Measurements from ENCODE around the gene TMEM132E. TPM values are rescaled to one million over a fixed set of nuclear protein-coding genes. Genes with fewer than 3 reads are reported as not detected.
A peak's percentile ranks its signal among the peaks of the same experiment; 100 is the strongest.

Gene TMEM132E
- total and polyA plus RNA-seq, 2 of the 8 experiments (the other 6 are each of a cell fraction or from before 2014, with no cell fraction given) = 0.45 to 0.60 TPM

GRCh38 chr17:34566201-34566600, 13.2 kb upstream of the TMEM132E start:
- CTCF ChIA-PET (ENCODE audit: partially characterized antibody) = interaction anchor here (1.1 to 2.8 kb wide), 4 partner anchors 9 to 72 kb away, joined by 3 to 10 read pairs (median 5); no protein-coding TSS in a partner anchor
- no peak overlapping the region for H4K8ac ChIP-seq (ENCODE audit: extremely low read depth, insufficient read depth, low read length)
- DNase-seq (ENCODE audit: low read depth in 1 of 2, low spot score in 2 of 2) (no peak), FAIRE-seq (no peak)
- TF ChIP-seq GTF2F1 (IDR thresholded peaks at IDR 0.05; ENCODE audit: borderline replicate concordance, low read depth, low read length) (no peak), BRCA1 (IDR thresholded peaks at IDR 0.05; ENCODE audit: low read depth, low read length) (no peak), YY1 (IDR thresholded peaks at IDR 0.05; ENCODE audit: low read depth, low read length) (no peak), RAD21 (IDR thresholded peaks at IDR 0.05 in 1 of 2, conservative IDR thresholded peaks at IDR 0.05 in 1 of 2; ENCODE audit: low read depth in 2 of 2, low read length in 2 of 2) (no peak), SIRT6 (IDR thresholded peaks at IDR 0.05; ENCODE audit: low read length) (no peak), SAP30 (IDR thresholded peaks at IDR 0.05; ENCODE audit: insufficient read depth, insufficient replicate concordance, low read length) (no peak)
- H3K14ac ChIP-seq (ENCODE audit: insufficient read length) = no peak overlapping the region
- H3K79me2 ChIP-seq (ENCODE audit: control insufficient read depth in 1 of 2, insufficient read depth in 2 of 2, low read length in 2 of 2) = no peaks in the 10 kb centered on the region; a peak in 1 of 4 replicates
- no peak overlapping the region for H2BK20ac ChIP-seq (ENCODE audit: low read length)
- POLR2A ChIA-PET (ENCODE audit: partially characterized antibody) = no interaction called here
- no peak overlapping the region for H3K27ac ChIP-seq (ENCODE audit: low read depth, low read length)
- H4K5ac ChIP-seq (ENCODE audit: insufficient read length, low read depth, low read length) = no peak overlapping the region
- H2BK5ac ChIP-seq (ENCODE audit: low read depth, low read length) = no peak overlapping the region
- H3K23me2 ChIP-seq (ENCODE audit: low read depth, low read length) = peaks cover 8% of the 10 kb centered on the region; the same call in 1 of the 2 replicates
- H4K91ac ChIP-seq (replicated peaks; ENCODE audit: insufficient read length, low read length) = no peak overlapping the region
- no peak overlapping the region; the same call in 1 of the 2 replicates for H2BK12ac ChIP-seq (ENCODE audit: low read depth, low read length)
- no peak overlapping the region for H2AFZ ChIP-seq (ENCODE audit: low read length)
- H3K23ac ChIP-seq (ENCODE audit: insufficient read length) = no peak overlapping the region
- peak overlapping the region; percentile 94 for H3K56ac ChIP-seq (replicated peaks; ENCODE audit: insufficient read length, low read depth, low read length)
- no peaks in the 10 kb centered on the region for H3K9me3 ChIP-seq (ENCODE audit: insufficient read depth in 2 of 2, low read depth in 1 of 2, low read length in 1 of 2)
- H3K36me3 ChIP-seq (ENCODE audit: control insufficient read depth in 2 of 4, insufficient read depth in 4 of 4, low read length in 3 of 4) = no peaks in the 10 kb centered on the region
- no peaks in the 10 kb centered on the region for H3K79me1 ChIP-seq (ENCODE audit: low read depth, low read length)
- peak overlapping the region; percentile 91; the same call in 1 of the 2 replicates for H2AK5ac ChIP-seq (ENCODE audit: low read depth, low read length)
- H2BK120ac ChIP-seq (replicated peaks; ENCODE audit: low read depth, low read length) = no peak overlapping the region
- H3K9ac ChIP-seq (replicated peaks in 1 of 4; ENCODE audit: extremely low read depth in 1 of 4, low read depth in 3 of 4, low read length in 3 of 4) = no peak overlapping the region
- no peak overlapping the region for H3K18ac ChIP-seq (ENCODE audit: extremely low read depth, low read length)
- no peak overlapping the region for H3K4ac ChIP-seq (replicated peaks; ENCODE audit: insufficient read length, low read depth, low read length)
- H3K4me3 ChIP-seq (ENCODE audit: extremely low read depth in 1 of 4, insufficient read depth in 2 of 4, low read depth in 3 of 4, low read length in 4 of 4) = no peak overlapping the region
- no peak overlapping the region for H3K4me2 ChIP-seq (ENCODE audit: insufficient read depth in 1 of 2, low read depth in 2 of 2, low read length in 2 of 2)
- WGBS, 2 experiments (ENCODE audit: extremely low coverage in 1 of 2, insufficient coverage in 1 of 2, insufficient read length in 1 of 2, insufficient replicate concordance in 2 of 2, low coverage in 1 of 2, low lambda C conversion rate in 2 of 2, missing lambda C conversion rate in 1 of 2) = 88 to 100% methylated on average over 1 to 4 of the region's 4 CpGs
- H4K20me1 ChIP-seq (replicated peaks in 1 of 2; ENCODE audit: control insufficient read depth in 1 of 2, insufficient read depth in 2 of 2, low read length in 2 of 2) = peaks cover 0 to 5% of the 10 kb centered on the region in 2 experiments
- peaks cover 0 to 15% (median 2%) of the 10 kb centered on the region in 4 experiments; a peak in 4 of 7 replicates for H3K27me3 ChIP-seq (replicated peaks in 1 of 4; ENCODE audit: control insufficient read depth in 3 of 4, extremely low read depth in 1 of 4, insufficient read depth in 3 of 4, low read length in 3 of 4)
- peaks cover 0 to 7% (median under 1%) of the 10 kb centered on the region in 4 experiments; a peak in 4 of 7 replicates for H3K4me1 ChIP-seq (replicated peaks in 1 of 4; ENCODE audit: control insufficient read depth in 3 of 4, insufficient read depth in 4 of 4, low read length in 3 of 4)
- H2BK15ac ChIP-seq (ENCODE audit: low read length) = no peak overlapping the region

All from H1 (cell line).